Neural crest cell (in vitro differentiated cells): Measurements from ENCODE around the gene TMEM94. TPM values are rescaled to one million over a fixed set of nuclear protein-coding genes. Genes with fewer than 3 reads are reported as not detected.

Experiments used
- DNase-seq: peaks from one replicate; pipeline ENCODE4 v3.0.0; 2021; ENCODE audit warnings: low read depth, mixed read lengths, low spot score
- H3K27ac Mint-ChIP-seq: one replicate; pipeline ENCODE4 v1.8.0; 2021; ENCODE audit warnings: mild to moderate bottlenecking, mixed read lengths; ENCODE audit not compliant: unreplicated experiment
- H3K27me3 Mint-ChIP-seq: 2 replicates; pipeline ENCODE4 v1.8.0; 2021; ENCODE audit warnings: low read depth, mild to moderate bottlenecking, mixed read lengths
- H3K36me3 Mint-ChIP-seq: 2 replicates; pipeline ENCODE4 v1.8.0; 2021; ENCODE audit warnings: low read depth, mild to moderate bottlenecking, mixed read lengths
- H3K4me1 Mint-ChIP-seq: 2 replicates; pipeline ENCODE4 v1.8.0; 2021; ENCODE audit warnings: mixed read lengths
- H3K4me3 Mint-ChIP-seq: one replicate; pipeline ENCODE4 v1.8.0; 2021; ENCODE audit warnings: mild to moderate bottlenecking, mixed read lengths
- H3K9me3 Mint-ChIP-seq: 2 replicates; pipeline ENCODE4 v1.8.0; 2021; ENCODE audit warnings: mixed read lengths
- total RNA-seq: library from RNA; stranded (reverse); gene quantifications from 2 replicates; pipeline ENCODE4 v1.2.1, GENCODE V29; 2021
- TF ChIP-seq, protein P1 (sequence below): fragments of 200-600 bp; sonication (generic); conservative IDR thresholded peaks from 2 replicates; pipeline ENCODE4 v1.5.0; 2021; ENCODE audit warnings: antibody characterized with exemption, mild to moderate bottlenecking

Gene TMEM94
- total RNA-seq, 1 donor from 2014 or later, result 131 TPM

DNA sequence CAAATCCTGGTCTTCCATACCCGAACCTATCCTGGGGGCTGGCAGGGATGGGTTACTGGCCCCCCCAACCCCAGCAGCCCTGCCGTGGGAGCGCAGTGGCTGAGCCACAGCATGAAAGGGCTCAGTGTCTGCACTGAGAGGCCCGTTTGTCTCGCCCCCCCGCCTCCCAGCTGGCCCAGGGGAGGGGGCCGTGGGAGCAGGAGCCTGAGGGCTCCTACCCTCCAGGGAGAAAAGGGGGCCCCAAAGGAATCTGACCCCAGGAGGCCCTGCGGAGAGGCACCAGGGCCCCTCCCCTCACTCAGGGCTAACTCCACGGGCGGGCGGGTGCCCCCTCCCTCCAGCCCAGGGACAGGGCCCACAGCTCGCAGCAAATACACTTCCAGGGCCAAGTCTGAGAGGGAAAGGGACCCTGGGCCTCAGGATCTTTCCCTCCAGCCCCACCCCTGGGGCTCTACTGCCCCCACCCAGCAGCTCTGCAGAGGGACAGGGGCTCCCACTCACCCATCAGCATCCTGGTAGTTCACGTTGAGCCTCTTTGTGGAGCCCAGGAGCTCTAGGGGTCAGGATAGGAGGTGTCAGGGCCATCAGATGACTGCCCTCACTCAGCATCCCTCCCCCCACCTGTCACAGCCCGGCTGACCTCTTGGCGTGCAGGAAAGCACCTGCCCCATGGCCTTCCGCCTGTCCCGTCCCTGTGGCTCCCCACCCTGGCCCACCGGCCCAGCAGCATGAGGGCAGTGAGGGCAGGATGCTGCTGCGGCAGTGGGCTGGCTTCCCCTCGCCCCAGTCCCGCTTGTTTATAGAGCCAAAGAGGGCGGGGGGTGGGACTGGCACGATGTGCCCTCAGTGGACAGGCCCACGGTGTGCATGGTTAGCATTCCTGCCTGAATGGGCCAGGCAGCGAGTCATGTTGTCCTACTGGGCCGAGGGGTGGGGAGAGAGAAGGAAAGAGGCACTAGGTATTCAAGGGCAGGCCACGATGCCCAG is 51.6 kb downstream of the TMEM94 start:
- Mint-ChIP-seq H3K4me1 (peaks cover 38% of the 10 kb centered on the region), H3K36me3 (peaks cover 3% of the 10 kb centered on the region), H3K9me3 (no peaks in the 10 kb centered on the region), H3K4me3 (peak overlapping the region; percentile 56), H3K27ac (peak overlapping the region; percentile 57), H3K27me3 (no peaks in the 10 kb centered on the region)
- no peak for DNase-seq
- TF ChIP-seq, protein P1, sequence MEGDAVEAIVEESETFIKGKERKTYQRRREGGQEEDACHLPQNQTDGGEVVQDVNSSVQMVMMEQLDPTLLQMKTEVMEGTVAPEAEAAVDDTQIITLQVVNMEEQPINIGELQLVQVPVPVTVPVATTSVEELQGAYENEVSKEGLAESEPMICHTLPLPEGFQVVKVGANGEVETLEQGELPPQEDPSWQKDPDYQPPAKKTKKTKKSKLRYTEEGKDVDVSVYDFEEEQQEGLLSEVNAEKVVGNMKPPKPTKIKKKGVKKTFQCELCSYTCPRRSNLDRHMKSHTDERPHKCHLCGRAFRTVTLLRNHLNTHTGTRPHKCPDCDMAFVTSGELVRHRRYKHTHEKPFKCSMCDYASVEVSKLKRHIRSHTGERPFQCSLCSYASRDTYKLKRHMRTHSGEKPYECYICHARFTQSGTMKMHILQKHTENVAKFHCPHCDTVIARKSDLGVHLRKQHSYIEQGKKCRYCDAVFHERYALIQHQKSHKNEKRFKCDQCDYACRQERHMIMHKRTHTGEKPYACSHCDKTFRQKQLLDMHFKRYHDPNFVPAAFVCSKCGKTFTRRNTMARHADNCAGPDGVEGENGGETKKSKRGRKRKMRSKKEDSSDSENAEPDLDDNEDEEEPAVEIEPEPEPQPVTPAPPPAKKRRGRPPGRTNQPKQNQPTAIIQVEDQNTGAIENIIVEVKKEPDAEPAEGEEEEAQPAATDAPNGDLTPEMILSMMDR, result no peak

DNA sequence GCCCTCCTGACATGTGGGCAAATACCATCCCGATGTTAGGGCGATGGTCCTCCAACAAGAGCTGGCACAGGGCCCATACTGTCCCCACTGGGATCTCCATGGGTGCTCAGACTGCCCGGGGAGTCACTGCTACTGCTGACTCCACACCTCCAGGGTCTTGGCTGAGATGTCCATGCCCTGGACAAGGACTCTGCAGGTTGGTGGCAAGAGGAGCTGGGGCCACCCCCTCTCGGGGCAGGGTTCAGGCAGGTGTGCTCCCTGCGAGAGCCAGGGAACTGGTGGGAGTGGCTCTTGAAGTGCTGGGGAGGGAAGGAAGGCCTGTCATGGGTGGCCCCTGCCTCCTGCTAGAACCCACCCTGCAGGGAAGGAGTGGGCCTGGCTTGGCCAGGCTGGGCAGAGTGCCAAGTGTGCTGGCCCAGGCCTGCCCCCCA is 52.5 kb downstream of the TMEM94 start:
- Mint-ChIP-seq H3K27ac (no peak overlapping the region), H3K27me3 (no peaks in the 10 kb centered on the region), H3K4me1 (peaks cover 44% of the 10 kb centered on the region), H3K36me3 (peaks cover 3% of the 10 kb centered on the region), H3K4me3 (peak overlapping the region; percentile 56), H3K9me3 (no peaks in the 10 kb centered on the region)
- no peak for DNase-seq
- TF ChIP-seq, protein P1, result no peak

DNA sequence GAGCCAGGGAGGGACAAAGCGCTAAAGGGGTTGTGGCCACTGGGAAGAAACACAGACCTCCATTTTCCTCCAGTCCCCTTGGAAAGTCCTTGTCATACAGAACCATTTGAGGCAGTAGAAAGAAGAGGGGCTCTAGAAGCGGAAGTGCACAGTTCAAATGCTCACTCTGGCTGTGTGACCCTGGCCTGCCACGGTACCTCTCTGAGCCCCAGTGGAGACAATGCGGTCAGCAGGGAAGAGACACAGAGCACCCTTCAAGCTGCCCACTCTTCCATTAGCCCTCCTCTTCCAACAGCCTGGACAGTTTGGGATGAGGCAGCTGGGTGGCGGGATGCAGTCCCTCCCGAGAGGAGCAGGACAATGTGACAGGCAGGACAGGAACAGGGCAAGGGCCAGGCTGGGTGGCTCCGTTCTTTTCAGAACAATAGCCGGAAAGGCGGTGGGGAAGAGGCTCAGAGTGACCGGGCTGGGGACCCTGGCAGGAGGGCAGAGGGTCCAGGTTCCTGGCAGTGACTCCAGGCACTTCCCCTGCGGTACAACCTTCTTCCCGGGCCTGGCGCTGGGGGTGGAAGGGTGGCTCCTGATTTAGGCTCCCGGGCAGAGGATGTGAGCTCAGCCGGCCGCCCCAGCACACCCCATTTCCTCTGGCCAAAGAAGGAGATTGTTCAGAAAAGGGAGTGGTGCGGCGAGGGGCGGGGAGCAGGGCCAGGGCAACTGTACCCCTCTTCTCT is 53.3 kb downstream of the TMEM94 start:
- Mint-ChIP-seq H3K4me1 (peaks cover 47% of the 10 kb centered on the region), H3K27ac (peak overlapping the region; percentile 50), H3K27me3 (no peaks in the 10 kb centered on the region), H3K9me3 (no peaks in the 10 kb centered on the region), H3K4me3 (peak overlapping the region; percentile 31), H3K36me3 (peaks cover 3% of the 10 kb centered on the region)
- no peak for DNase-seq
- TF ChIP-seq, protein P1, result no peak

DNA sequence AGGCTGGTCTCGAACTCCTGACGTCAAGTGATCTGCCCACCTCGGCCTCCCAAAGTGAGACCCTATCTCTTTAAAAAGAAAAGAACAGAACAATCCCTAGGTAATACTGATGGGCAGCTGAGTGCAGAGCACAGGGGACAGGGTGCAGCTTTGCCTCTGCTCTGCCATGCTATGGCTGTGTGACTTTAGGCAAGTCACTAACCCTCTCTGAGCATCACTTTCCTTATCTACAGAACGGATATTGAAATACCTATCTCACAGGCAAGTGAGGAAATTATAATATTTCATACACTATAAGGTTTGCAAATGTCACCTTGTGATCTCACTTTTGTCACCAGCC is 54.8 kb downstream of the TMEM94 start:
- Mint-ChIP-seq H3K9me3 (no peaks in the 10 kb centered on the region), H3K36me3 (no peaks in the 10 kb centered on the region), H3K4me3 (peak overlapping the region; percentile 12), H3K27me3 (no peaks in the 10 kb centered on the region), H3K27ac (no peak overlapping the region), H3K4me1 (peaks cover 47% of the 10 kb centered on the region)
- no peak for DNase-seq
- TF ChIP-seq, protein P1, result no peak

DNA sequence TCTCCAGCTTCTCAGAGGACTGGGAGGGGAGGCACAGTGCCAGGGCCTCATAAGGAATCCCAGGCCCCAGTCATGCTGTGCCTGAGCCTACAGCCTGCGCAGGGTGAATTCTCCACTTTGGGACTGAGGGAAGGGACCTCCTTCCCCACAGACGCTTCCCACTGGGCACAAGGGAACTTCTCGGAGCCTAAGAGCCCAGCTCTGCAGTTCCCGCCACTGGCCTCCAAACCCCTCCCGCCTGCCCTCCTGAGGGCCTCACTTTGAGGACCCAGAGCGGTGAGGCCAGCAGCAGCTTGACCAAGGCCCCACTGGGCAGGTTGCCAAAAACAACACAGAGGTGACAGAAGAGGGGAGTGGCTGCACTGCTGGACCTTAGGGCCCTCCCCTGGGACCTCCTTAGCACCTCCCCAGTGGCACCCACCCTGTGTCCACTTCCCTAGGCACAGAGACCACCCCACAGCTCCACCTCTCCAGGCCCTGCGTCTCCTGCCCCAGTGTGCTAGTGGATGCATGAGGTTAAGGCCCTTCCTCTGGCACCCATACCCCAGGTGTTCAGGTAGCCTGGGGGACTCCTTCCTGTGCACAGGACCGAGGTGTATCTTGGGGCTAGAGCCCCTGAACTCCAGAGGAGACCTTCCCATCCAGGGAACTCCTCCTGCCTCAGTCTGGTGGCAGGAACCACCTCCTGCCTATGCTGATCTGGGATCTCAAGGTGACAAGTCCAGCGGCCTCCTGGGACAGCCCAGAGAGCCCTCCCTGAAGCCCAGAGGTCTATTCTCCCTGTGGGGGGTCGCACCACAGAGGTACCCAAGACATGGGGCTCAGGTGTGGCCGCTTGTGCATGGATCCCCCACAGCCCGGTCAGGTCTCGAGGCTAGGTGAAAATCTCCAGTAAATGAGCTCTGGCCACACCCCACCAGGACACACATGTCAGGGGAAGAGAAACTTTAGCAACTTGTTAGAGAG is 55.5 kb downstream of the TMEM94 start:
- no peak for DNase-seq
- peak overlapping the region; percentile 87 for H3K4me3 Mint-ChIP-seq

More for the DNA sequence above, 55.5 kb downstream of the TMEM94 start:
- Mint-ChIP-seq H3K9me3 (no peaks in the 10 kb centered on the region), H3K4me1 (peaks cover 47% of the 10 kb centered on the region), H3K27ac (no peak overlapping the region), H3K27me3 (no peaks in the 10 kb centered on the region), H3K36me3 (no peaks in the 10 kb centered on the region)
- TF ChIP-seq, protein P1, result no peak
